ENCODE results near the gene MYMK.

The MYMK gene

GRCh38 chr9:133536080-133536479, 11.3 kb upstream of the MYMK start:
- Histone ChIP-seq H3K27ac (ENCODE audit: low read depth, low read length) (no peak overlapping the region), H3K9ac (ENCODE audit: low read length in 5 of 5) (no peak overlapping the region), H3K4me1 (ENCODE audit: control insufficient read depth in 5 of 5, insufficient read depth in 5 of 5, low read length in 5 of 5) (peaks cover 6 to 46% (median 45%) of the 10 kb centered on the region in 5 donors), H3K27me3 (ENCODE audit: control insufficient read depth in 5 of 5, insufficient read depth in 4 of 5, low read length in 5 of 5) (peaks cover under 1 to 16% (median 7%) of the 10 kb centered on the region in 5 donors), H3K36me3 (ENCODE audit: control insufficient read depth in 5 of 5, insufficient read depth in 5 of 5, low read length in 5 of 5) (no peaks in the 10 kb centered on the region), H3K4me3 (ENCODE audit: low read depth in 1 of 5, low read length in 5 of 5) (no peak overlapping the region), H3K9me3 (ENCODE audit: control insufficient read depth in 5 of 5, low read length in 5 of 5) (no peaks in the 10 kb centered on the region)

GRCh38 chr9:133535306-133535877, 10.6 kb upstream of the MYMK start:
- Histone ChIP-seq H3K36me3 (ENCODE audit: control insufficient read depth in 5 of 5, insufficient read depth in 5 of 5, low read length in 5 of 5) (no peaks in the 10 kb centered on the region), H3K4me3 (ENCODE audit: low read depth in 1 of 5, low read length in 5 of 5) (peak overlapping the region in 1 of 5 donors; percentile 57), H3K27me3 (ENCODE audit: control insufficient read depth in 5 of 5, insufficient read depth in 4 of 5, low read length in 5 of 5) (peaks cover 7 to 17% (median 11%) of the 10 kb centered on the region in 5 donors), H3K9me3 (ENCODE audit: control insufficient read depth in 5 of 5, low read length in 5 of 5) (no peaks in the 10 kb centered on the region), H3K27ac (ENCODE audit: low read depth, low read length) (no peak overlapping the region), H3K4me1 (ENCODE audit: control insufficient read depth in 5 of 5, insufficient read depth in 5 of 5, low read length in 5 of 5) (peaks cover 6 to 42% (median 41%) of the 10 kb centered on the region in 5 donors), H3K9ac (ENCODE audit: low read length in 5 of 5) (no peak overlapping the region)

- no peaks in the 10 kb centered on the region for H3K9me3 ChIP-seq (ENCODE audit: control insufficient read depth in 5 of 5, low read length in 5 of 5)
- H3K4me3 ChIP-seq (ENCODE audit: low read depth in 1 of 5, low read length in 5 of 5), result peak within 1 kb of the TSS in 3 of 5 donors; percentile 33 to 57 (median 44)
- no peak within 1 kb of the TSS for H3K27ac ChIP-seq (ENCODE audit: low read depth, low read length)
- no peak within 1 kb of the TSS for H3K9ac ChIP-seq (ENCODE audit: low read length in 5 of 5)
- H3K4me1 ChIP-seq (ENCODE audit: control insufficient read depth in 5 of 5, insufficient read depth in 5 of 5, low read length in 5 of 5), result peaks cover 3 to 34% (median 33%) of the 10 kb centered on the region in 5 donors
- H3K36me3 ChIP-seq (ENCODE audit: control insufficient read depth in 5 of 5, insufficient read depth in 5 of 5, low read length in 5 of 5), result no peaks in the 10 kb centered on the region
- H3K27me3 ChIP-seq (ENCODE audit: control insufficient read depth in 5 of 5, insufficient read depth in 4 of 5, low read length in 5 of 5), result peaks cover 12 to 24% (median 18%) of the 10 kb centered on the region in 5 donors
These were observed 9.9 kb upstream of the MYMK start, which contains the start of gene ADAMTSL2 for GRCh38 chr9:133534346-133535291. Gene ADAMTSL2, plus strand, starts transcription at chr9:133534704. Its CDS starts 2,009 bp downstream, at chr9:133536713.

GRCh38 chr9:133533857-133534256, 9.1 kb upstream of the MYMK start:
- H3K4me1 ChIP-seq (ENCODE audit: control insufficient read depth in 5 of 5, insufficient read depth in 5 of 5, low read length in 5 of 5), result peaks cover 1 to 28% (median 26%) of the 10 kb centered on the region in 5 donors
- no peaks in the 10 kb centered on the region for H3K36me3 ChIP-seq (ENCODE audit: control insufficient read depth in 5 of 5, insufficient read depth in 5 of 5, low read length in 5 of 5)
- no peak overlapping the region for H3K9ac ChIP-seq (ENCODE audit: low read length in 5 of 5)
- peaks cover 14 to 28% (median 23%) of the 10 kb centered on the region in 5 donors for H3K27me3 ChIP-seq (ENCODE audit: control insufficient read depth in 5 of 5, insufficient read depth in 4 of 5, low read length in 5 of 5)
- no peak overlapping the region for H3K27ac ChIP-seq (ENCODE audit: low read depth, low read length)
- peak overlapping the region in 2 of 5 donors; percentile 22 to 57 for H3K4me3 ChIP-seq (ENCODE audit: low read depth in 1 of 5, low read length in 5 of 5)
- H3K9me3 ChIP-seq (ENCODE audit: control insufficient read depth in 5 of 5, low read length in 5 of 5), result no peaks in the 10 kb centered on the region

GRCh38 chr9:133532937-133533668, 8.3 kb upstream of the MYMK start:
- Histone ChIP-seq H3K4me3 (ENCODE audit: low read depth in 1 of 5, low read length in 5 of 5) (no peak overlapping the region), H3K9ac (ENCODE audit: low read length in 5 of 5) (no peak overlapping the region), H3K27me3 (ENCODE audit: control insufficient read depth in 5 of 5, insufficient read depth in 4 of 5, low read length in 5 of 5) (peaks cover 14 to 35% (median 25%) of the 10 kb centered on the region in 5 donors), H3K27ac (ENCODE audit: low read depth, low read length) (no peak overlapping the region), H3K9me3 (ENCODE audit: control insufficient read depth in 5 of 5, low read length in 5 of 5) (no peaks in the 10 kb centered on the region), H3K4me1 (ENCODE audit: control insufficient read depth in 5 of 5, insufficient read depth in 5 of 5, low read length in 5 of 5) (peaks cover 3 to 31% (median 30%) of the 10 kb centered on the region in 5 donors), H3K36me3 (ENCODE audit: control insufficient read depth in 5 of 5, insufficient read depth in 5 of 5, low read length in 5 of 5) (no peaks in the 10 kb centered on the region)

GRCh38 chr9:133531293-133531692, 6.5 kb upstream of the MYMK start:
- no peak overlapping the region for H3K27ac ChIP-seq (ENCODE audit: low read depth, low read length)
- H3K4me1 ChIP-seq (ENCODE audit: control insufficient read depth in 5 of 5, insufficient read depth in 5 of 5, low read length in 5 of 5), result peaks cover 5 to 49% (median 48%) of the 10 kb centered on the region in 5 donors
- no peak overlapping the region for H3K9ac ChIP-seq (ENCODE audit: low read length in 5 of 5)
- H3K4me3 ChIP-seq (ENCODE audit: low read depth in 1 of 5, low read length in 5 of 5), result no peak overlapping the region
- no peaks in the 10 kb centered on the region for H3K9me3 ChIP-seq (ENCODE audit: control insufficient read depth in 5 of 5, low read length in 5 of 5)
- H3K27me3 ChIP-seq (ENCODE audit: control insufficient read depth in 5 of 5, insufficient read depth in 4 of 5, low read length in 5 of 5), result peaks cover 14 to 46% (median 28%) of the 10 kb centered on the region in 5 donors
- no peaks in the 10 kb centered on the region for H3K36me3 ChIP-seq (ENCODE audit: control insufficient read depth in 5 of 5, insufficient read depth in 5 of 5, low read length in 5 of 5)

GRCh38 chr9:133529874-133530273, 5.1 kb upstream of the MYMK start:
- Histone ChIP-seq H3K27ac (ENCODE audit: low read depth, low read length) (no peak overlapping the region), H3K27me3 (ENCODE audit: control insufficient read depth in 5 of 5, insufficient read depth in 4 of 5, low read length in 5 of 5) (peaks cover 14 to 45% (median 28%) of the 10 kb centered on the region in 5 donors), H3K4me3 (ENCODE audit: low read depth in 1 of 5, low read length in 5 of 5) (no peak overlapping the region), H3K9ac (ENCODE audit: low read length in 5 of 5) (no peak overlapping the region), H3K36me3 (ENCODE audit: control insufficient read depth in 5 of 5, insufficient read depth in 5 of 5, low read length in 5 of 5) (no peaks in the 10 kb centered on the region), H3K9me3 (ENCODE audit: control insufficient read depth in 5 of 5, low read length in 5 of 5) (no peaks in the 10 kb centered on the region), H3K4me1 (ENCODE audit: control insufficient read depth in 5 of 5, insufficient read depth in 5 of 5, low read length in 5 of 5) (peaks cover 5 to 48% (median 42%) of the 10 kb centered on the region in 5 donors)

- peaks cover 14 to 44% (median 28%) of the 10 kb centered on the region in 5 donors for H3K27me3 ChIP-seq (ENCODE audit: control insufficient read depth in 5 of 5, insufficient read depth in 4 of 5, low read length in 5 of 5)
- H3K36me3 ChIP-seq (ENCODE audit: control insufficient read depth in 5 of 5, insufficient read depth in 5 of 5, low read length in 5 of 5), result no peaks in the 10 kb centered on the region
- H3K27ac ChIP-seq (ENCODE audit: low read depth, low read length), result no peak overlapping the region
- no peaks in the 10 kb centered on the region for H3K9me3 ChIP-seq (ENCODE audit: control insufficient read depth in 5 of 5, low read length in 5 of 5)
- peaks cover 5 to 44% (median 38%) of the 10 kb centered on the region in 5 donors for H3K4me1 ChIP-seq (ENCODE audit: control insufficient read depth in 5 of 5, insufficient read depth in 5 of 5, low read length in 5 of 5)
- no peak overlapping the region for H3K4me3 ChIP-seq (ENCODE audit: low read depth in 1 of 5, low read length in 5 of 5)
- no peak overlapping the region for H3K9ac ChIP-seq (ENCODE audit: low read length in 5 of 5)
These were observed 4.7 kb upstream of the MYMK start for GRCh38 chr9:133529457-133529856.

GRCh38 chr9:133528876-133529241, 4.1 kb upstream of the MYMK start:
- Histone ChIP-seq H3K9ac (ENCODE audit: low read length in 5 of 5) (no peak overlapping the region), H3K4me1 (ENCODE audit: control insufficient read depth in 5 of 5, insufficient read depth in 5 of 5, low read length in 5 of 5) (peaks cover 5 to 38% (median 32%) of the 10 kb centered on the region in 5 donors), H3K9me3 (ENCODE audit: control insufficient read depth in 5 of 5, low read length in 5 of 5) (no peaks in the 10 kb centered on the region), H3K27me3 (ENCODE audit: control insufficient read depth in 5 of 5, insufficient read depth in 4 of 5, low read length in 5 of 5) (peaks cover 14 to 44% (median 28%) of the 10 kb centered on the region in 5 donors), H3K4me3 (ENCODE audit: low read depth in 1 of 5, low read length in 5 of 5) (no peak overlapping the region), H3K27ac (ENCODE audit: low read depth, low read length) (no peak overlapping the region), H3K36me3 (ENCODE audit: control insufficient read depth in 5 of 5, insufficient read depth in 5 of 5, low read length in 5 of 5) (no peaks in the 10 kb centered on the region)

All from subcutaneous abdominal adipose tissue (tissue), 5 donors.